GM19397 (cell line): ENCODE results near the gene ESRRB.

Experiments used
- ATAC-seq: cut with Tn5 transposase; IDR thresholded peaks from one replicate; pipeline ENCODE4 v1.9.1; 2021; ENCODE audit warnings: mild to moderate bottlenecking, moderate library complexity; ENCODE audit not compliant: unreplicated experiment

ESRRB gene

GRCh38 chr14:76396714-76397187 is 20.8 kb downstream of the ESRRB start:
- no peak for ATAC-seq

GRCh38 chr14:76405627-76406026 is 29.7 kb downstream of the ESRRB start:
- ATAC-seq, result no peak

- no peak for ATAC-seq
Observed at GRCh38 chr14:76407449-76408150, 31.7 kb downstream of the ESRRB start.

- ATAC-seq, result no peak
Observed at GRCh38 chr14:76408877-76409276, 32.9 kb downstream of the ESRRB start.

GRCh38 chr14:76412501-76412900 is 36.6 kb downstream of the ESRRB start:
- no peak for ATAC-seq

- ATAC-seq, result no peak
Observed at GRCh38 chr14:76413106-76413961, 37.4 kb downstream of the ESRRB start.

GRCh38 chr14:76413962-76414600 is 38.1 kb downstream of the ESRRB start:
- no peak for ATAC-seq

GRCh38 chr14:76419399-76419798 is 43.5 kb downstream of the ESRRB start:
- no peak for ATAC-seq

- no peak for ATAC-seq
Observed at GRCh38 chr14:76420827-76421226, 44.9 kb downstream of the ESRRB start.

- ATAC-seq, result no peak
Observed at GRCh38 chr14:76421662-76422061, 45.7 kb downstream of the ESRRB start.

- ATAC-seq, result no peak
Observed at GRCh38 chr14:76422662-76423061, 46.7 kb downstream of the ESRRB start.

GRCh38 chr14:76423534-76423933 is 47.6 kb downstream of the ESRRB start:
- ATAC-seq, result no peak

- ATAC-seq, result no peak
Observed at GRCh38 chr14:76424359-76424758, 48.4 kb downstream of the ESRRB start.

- no peak for ATAC-seq
Observed at GRCh38 chr14:76426161-76426696, 50.3 kb downstream of the ESRRB start.

GRCh38 chr14:76428611-76429010 is 52.7 kb downstream of the ESRRB start:
- ATAC-seq, result no peak

- ATAC-seq, result no peak
Observed at GRCh38 chr14:76430017-76430416, 54.1 kb downstream of the ESRRB start.

- ATAC-seq, result no peak
Observed at GRCh38 chr14:76430475-76430980, 54.6 kb downstream of the ESRRB start.

GRCh38 chr14:76431538-76431937 is 55.6 kb downstream of the ESRRB start:
- ATAC-seq, result no peak

GRCh38 chr14:76432827-76433752 is 57.2 kb downstream of the ESRRB start:
- no peak for ATAC-seq

GRCh38 chr14:76434220-76434619 is 58.3 kb downstream of the ESRRB start:
- no peak for ATAC-seq
